IPS-NIHi11 (cell line): ENCODE data around the gene CLASP1.
"Not testable (repeated sequence)": the region's sequence is repeated elsewhere in the genome, so short reads cannot be mapped to it uniquely, and the experiment has no call there.

Source experiments
- DNase-seq: peaks from one replicate; pipeline ENCODE4 v3.0.0; 2012; ENCODE audit warnings: mixed read lengths, low spot score

CLASP1 gene

DNA sequence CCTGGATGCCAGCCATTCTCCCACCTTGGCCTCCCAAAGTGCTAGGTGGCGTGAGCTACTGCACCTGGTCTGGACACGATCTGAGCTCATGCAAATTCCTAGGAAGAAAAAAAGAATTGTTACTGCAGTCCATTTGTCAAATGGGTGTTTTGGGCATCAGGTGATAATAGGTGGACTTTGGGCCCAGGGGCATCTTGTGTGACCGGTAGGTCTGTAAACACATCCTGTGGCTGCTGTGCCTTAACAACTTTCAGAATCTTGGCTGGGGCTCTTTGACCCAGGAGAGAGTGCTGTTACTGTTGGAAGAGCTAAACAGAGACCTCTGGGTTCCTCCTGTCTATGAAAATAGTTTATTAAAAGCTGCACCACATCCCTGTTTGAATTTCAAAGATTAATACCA, 329.3 kb downstream of the CLASP1 start:
- no peak for DNase-seq

DNA sequence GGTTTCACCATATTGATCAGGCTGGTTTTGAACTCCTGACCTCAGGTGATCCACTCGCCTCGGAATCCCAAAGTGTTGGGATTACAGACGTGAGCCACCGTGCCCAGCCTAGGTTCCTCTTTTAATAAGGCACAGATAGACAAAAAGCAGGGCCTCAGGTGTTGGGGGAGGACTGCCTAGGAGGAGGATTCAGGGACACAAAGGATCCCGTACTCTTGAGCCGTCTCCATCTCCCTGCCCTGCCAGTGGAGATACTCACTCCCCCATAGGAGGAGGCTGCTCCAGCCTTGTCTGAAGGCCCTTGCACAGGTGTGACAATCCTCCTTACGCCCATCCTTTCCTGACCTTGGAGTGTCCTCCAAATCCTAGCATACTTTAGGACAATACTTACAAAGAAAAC, 332.3 kb downstream of the CLASP1 start:
- DNase-seq: no peak

DNA sequence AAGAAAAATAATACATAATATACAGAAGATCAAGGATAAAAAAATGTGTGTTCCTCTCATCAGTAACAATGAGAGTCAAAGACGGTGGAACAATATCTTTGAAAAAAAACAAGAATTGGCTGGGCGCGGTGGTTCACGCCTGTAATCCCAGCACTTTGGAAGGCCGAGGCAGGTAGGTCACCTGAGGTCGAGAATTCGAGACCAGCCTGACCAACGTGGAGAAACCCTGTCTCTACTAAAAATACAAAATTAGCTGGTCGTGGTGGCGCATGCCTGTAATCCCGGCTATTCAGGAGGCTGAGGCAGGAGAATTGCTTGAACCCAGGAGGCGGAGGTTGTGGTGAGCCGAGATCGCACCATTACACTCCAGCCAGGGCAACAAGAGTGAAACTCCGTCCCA, 335.6 kb downstream of the CLASP1 start:
- DNase-seq: not testable (repeated sequence)

DNA sequence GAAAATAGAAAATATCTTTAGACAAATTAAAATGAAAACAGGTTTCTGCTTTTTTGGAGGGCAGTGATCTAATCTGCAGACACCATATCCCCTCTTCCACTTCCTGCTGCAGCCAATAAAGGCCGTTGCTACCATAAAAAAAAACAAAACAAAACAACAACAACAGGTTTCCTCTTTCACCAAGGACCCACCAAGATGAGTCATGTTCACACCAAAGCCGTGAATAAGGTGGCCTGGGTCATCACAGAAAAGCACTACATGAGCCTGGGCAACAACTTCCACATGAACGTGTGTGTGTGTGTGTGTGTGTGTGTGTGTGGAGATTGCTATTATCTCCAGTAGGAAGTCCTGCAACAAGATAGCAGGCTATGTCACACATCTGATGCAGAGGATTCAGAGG, 339.5 kb downstream of the CLASP1 start:
- DNase-seq: no peak

DNA sequence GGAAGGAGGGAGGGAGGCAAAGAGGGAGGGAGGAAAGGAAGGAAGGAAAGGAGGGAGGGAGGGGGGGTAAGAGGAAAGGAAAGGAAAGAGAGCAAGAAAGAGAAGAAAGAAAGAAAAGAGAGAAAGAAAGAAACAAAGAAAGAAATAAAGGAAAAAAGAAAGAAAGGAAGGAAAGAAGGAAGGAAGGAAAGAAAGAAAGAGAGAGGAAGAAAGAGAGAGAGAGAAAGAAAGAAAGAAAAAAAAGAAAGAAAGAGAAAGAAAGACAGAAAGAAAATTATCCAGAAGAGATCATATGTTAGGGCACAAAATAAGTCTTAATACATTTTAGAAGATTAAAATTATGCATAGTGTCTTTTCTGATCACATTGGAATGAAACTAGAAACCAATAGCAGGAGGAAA, 339.9 kb downstream of the CLASP1 start:
- DNase-seq: no peak

DNA sequence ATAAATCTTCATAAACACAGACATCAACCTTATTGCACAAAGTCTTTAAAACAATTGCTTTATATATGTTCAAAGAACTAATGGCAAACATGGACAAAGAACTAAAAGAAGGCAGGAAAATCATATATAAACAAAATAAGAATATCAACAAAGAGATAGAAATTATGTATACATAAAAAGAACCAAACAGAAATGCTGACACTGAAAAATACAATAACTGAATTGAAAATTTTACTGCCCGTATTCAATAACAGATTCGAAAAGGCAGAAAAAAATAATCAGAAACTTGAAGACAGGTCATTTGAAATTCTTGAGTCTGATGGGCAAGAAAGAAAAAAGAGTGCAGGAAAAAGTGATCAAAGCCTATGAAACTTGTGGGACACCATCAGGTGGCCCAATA, 342.2 kb downstream of the CLASP1 start:
- no peak for DNase-seq

DNA sequence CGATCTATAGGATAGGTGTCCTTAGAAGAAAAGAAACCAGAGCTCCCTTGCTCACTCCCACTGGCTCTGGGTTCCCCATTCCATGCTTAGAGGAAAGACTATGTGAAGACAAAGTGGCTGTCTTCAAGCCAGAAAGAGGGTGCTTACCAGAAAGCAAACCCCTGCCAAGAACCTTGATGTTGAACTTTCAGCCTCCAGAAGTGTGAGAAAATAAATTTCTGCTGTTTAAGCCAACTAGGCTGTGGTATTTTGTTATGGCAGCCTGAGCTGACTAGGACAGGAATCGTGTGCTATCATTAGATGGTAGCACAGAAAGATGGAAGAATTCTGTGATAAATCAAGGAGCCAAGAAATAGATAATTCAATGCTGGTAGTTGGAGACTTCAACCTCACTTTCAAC, 344.3 kb downstream of the CLASP1 start:
- DNase-seq: no peak

DNA sequence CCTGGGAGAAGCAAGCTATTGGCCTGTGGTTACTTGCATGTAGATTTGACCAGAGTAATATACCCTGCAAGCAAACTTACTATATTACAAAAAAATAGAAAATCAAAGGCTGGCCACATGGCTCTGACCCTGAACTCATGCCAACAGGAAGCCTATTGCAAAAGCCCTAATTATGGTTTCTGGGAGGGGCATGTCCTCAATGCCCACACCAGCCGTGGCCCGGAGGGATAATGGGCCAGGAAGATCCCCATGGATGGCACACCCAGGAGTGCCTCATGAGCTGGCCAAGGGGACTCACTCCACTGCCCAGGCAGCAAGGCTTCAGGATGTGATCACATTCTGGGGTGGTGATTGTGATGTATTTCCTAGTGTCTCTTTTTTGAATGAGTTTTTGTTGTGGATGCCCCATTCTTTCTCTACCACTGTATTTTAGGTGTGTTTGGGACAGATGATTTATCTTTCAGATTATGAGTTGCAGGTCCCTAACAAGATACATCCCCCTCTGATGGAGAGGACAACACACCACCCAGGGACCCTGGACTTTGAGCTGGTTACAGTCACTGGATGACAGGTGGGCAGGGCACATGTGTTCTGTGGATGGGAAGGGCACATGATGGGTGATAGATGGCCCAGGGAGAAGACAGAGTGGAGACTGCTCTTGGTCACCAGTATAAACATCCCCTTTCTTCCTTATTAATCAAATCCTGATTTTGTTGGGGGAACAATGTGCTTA, 345.6 kb downstream of the CLASP1 start:
- DNase-seq: no peak

DNA sequence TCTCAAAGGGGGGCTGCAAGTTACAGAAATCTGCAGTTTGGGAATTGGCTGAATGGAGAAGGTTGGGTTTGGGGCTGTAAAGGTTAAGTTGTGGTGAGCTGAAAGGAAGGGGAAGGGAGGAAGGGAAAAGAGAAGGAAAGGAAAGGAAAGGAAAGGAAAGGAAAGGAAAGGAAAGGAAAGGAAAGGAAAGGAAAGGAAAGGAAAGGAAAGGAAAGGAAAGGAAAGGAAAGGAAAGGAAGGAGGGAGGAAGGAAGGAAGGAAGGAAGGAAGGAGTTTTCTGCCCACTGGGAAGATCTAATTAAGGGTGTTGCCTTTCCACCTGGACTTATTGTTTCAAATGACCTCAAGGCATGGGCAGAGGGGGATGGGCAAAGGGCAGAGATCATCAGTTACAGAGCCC, 348.1 kb downstream of the CLASP1 start:
- DNase-seq: not testable (repeated sequence)

DNA sequence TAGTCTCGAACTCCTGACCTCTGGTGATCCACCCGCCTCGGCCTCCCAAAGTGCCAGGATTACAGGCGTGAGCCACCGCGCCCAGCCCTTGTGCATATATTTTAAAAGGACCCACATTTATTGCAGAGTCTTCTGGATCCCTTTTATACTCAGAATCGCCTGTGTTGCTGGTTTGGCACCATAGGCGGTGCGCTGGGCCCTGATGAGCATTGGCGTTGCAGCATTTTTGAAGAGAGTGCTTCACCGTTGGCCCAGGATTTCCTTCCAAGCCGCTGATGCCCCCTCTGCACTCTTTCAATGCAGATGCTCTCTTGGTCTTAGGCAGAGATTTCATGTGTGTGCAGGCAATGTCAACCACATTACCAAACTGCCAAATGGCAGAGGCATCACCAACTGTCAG, 350.8 kb downstream of the CLASP1 start:
- DNase-seq: no peak

DNA sequence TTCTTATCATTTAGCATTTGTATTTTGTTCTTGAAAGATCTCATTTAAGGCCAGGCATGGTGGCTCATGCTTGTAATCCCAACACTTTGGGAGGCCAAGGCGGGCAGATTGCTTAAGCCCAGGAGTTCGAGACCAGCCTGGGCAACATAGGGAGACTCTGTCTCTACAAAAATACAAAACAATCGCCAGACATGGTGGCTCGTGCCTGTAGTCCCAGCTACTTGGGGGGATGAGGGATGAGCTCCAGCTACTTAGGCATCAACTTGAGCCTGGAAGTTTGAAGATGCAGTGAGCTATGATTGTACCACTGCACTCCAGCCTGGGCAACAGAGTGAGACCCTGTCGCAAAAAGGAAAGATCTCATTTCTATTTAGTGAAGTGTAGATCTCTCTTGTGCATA, 351.4 kb downstream of the CLASP1 start:
- DNase-seq: not testable (repeated sequence)

DNA sequence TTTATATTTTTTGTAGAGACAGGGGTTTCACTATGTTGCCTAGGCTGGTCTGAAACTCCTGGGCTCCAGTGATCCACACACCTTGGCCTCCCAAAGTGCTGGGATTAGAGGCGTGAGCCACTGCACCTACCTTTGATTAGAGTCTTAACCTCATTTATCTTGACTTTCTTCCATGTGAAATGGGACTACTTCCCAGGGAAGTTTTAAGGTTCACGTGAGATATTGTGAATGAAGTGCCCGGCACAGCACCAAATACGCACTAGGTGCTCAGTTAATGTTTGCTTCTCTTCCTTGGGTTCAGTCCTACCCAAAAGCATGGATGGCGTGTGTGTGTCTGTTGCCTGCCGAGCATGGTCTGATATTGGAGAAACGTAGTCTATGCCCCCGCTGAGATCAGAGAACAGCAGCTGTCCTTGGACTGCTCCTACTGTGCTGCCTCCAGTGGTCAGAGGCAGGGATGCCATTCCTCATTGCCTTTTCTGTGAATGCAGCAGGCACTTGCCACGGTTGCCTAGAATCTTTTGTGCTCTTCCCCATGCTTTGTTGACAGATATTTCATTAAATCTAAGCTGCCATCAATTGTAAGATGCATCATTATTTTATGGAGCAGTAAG, 351.9 kb downstream of the CLASP1 start:
- DNase-seq: peak; percentile 81

DNA sequence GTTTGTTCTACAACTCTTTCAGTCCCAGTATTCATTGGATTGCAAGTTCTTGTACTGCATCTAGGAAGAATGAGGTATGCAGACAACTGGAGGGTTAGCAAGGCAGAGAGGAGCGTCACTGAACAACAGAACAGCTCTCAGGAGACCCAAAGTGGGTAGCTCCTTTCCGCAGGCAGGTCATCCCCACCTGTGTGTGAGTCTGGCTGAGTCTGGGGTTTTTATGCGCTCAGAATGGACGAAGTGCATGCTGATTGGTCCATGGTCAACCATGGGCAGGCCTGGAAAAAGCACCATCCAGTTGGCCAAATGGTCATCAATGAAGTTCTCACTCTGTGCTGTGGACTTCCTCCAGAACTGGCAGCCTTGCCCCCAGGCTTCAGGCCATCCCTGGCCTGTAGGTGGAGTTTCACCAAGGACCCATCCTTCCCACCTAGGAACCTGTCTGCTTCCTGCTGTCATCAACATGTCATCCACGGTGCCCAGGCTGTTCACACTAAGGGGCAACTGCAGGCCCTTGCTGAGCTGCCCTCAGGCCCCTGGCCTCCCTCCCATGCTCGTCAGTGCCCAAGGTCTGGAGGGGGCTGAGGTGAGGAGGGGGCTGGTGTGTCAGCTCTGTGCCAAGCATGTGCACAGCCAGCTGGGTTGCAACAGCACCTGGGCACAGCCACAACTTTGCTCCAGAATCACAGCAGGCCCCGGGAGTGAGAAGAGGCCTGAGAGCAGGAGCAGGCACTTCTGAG, 353.2 kb downstream of the CLASP1 start:
- no peak for DNase-seq

DNA sequence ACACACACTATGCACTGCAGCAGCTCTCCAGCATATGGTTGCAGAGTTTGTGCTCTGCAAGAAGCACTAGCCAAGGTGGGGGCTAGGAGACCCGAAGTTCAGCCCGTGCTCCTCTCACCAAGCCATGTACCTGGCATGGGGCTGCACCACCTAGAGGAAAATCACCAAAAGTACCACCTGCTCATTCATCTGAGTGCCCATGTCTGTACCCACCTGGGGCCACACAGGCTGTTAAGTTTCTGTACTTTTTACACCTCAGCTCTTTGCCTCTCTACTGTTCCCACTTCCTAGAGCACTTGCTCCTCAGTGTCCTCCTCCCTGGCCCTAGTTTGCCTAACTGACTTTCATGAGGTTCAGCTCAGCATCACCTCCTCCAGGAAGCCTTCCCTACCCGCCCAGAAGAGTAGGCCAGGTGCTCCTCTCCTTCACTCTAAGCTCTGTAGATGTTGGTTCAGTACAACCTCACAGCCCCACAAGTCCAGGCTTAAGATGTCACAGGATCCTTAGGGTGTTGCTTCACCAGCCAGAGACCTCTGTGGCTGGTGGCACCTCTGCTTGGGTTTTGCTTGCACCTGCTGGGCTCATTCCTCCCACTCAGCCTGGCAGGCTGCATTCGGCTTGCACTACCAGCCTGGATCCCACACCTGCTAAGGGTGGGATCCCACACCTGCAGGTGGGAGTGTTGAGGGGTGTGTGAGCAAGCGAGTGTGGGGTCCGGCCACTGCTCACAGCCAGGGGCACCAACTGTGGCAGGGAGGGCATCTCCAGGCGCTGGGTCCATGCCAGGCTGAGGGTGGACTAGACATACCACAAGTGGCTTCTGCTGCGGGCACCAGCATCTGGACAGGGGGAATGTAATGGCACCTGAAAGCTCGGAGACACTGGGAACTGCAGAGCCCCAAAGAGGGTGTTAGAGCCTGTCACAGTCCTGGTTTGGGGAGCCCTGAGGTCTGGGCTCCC, 354.1 kb downstream of the CLASP1 start:
- no peak for DNase-seq

DNA sequence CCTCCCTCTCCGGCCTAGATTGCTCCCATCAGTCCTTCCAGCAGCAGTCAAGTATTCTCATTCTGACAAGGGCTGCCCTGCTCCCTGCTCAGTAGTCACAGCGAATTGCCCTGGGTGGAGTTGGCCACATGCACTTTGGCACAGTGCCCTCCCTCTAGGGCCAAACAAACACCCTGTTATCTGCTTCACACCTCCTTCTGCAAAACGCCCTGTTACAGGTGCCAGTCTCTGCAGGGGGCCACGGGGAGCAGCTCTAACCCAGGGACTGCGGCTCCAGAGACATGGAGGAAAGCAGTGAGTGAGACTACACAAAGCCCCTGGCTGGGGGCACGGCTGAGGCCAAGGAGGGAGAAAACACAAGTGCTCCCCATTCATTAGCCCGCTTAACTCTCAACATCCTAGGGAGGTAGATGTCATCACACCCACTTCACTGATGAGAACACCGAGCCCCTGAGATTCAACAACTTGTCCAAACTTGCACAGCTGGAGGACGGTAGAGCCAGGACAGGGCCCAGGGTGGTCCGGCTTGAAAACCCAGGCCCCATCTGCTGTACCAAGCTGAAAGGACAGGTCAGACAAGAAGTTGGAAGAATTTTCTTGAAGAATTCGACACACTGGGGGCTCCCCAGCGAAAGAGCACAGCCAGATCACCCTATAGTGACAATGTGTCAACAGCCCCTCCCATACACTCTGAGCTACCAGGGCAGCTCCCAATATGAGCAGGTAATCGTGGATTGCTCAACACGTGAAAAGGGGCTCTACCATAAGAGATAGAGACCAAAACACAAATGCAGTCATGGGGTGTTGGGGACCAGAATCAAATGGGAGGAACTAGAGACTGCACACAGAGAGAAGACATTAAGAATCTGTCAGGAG, 355.6 kb downstream of the CLASP1 start:
- DNase-seq: no peak

DNA sequence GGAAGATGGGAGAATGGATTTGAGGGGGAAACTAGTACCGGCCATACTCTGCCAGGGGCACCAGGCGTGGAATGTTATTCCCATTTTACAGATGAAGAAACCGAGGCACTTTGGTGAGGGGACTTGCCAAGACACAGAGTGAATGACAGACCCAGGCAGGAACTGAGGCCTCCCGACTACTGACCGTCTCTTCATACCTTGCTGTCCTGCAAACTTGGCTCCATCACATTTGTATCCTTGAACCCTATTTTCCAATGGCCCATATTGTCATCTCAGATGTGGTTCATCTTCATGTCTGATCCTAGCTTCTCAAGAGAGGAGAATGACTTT, 358.0 kb downstream of the CLASP1 start:
- no peak for DNase-seq

DNA sequence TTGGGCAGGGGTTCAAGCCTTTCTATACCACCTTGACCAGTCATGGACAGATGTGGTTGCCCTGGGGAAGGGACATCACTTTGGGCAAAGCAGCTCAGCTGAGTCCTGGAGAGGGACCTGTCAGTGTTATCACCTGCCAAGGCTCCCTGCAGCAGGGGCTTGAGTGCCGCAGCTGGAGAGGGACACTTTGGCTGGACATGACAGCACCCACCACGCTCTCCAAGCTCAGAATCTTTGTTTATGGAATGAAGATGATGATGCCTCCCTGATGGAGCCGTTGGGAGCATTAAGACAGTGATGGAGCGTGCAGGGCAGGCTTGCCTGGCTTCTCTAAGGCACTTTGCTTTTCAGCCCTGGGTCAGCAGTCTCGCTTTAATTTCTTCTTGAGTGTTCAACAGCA, 360.0 kb downstream of the CLASP1 start:
- DNase-seq: no peak

DNA sequence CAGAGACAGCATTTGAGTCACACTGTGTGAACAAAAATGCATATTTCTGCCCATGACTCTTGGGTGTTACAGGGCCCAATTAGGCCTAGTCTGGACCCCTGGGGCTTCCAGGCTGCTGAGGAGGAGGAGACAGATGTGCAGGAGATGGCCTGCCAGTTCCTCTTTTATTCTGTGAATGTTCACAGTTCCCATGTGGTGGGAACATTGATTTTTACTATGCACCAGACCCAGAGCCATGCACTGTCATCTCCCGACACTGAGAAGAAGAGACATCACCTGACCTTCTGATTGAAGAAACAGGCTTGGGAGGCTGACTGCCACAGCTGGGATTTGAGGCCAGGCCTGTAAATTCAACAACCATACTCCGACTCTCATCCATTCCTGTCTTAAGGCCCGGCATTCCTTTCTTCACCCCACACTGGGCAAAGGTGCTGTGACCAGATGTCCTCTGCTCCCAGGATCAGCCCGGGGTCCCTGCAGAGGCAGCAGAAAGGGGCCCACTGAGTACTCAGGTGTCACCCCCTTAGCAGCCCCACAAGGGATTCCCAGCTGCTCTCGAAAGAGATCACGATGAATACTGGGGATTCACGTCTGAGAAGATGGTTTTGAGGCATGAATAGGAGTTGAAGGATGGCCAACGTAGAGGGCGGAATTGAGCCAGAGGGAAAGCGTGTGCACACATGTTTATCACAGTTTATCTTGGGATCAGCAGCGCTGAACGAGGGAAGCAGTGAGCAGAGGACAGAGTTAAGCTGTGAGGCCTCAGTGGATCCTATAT, 360.6 kb downstream of the CLASP1 start:
- DNase-seq: no peak

DNA sequence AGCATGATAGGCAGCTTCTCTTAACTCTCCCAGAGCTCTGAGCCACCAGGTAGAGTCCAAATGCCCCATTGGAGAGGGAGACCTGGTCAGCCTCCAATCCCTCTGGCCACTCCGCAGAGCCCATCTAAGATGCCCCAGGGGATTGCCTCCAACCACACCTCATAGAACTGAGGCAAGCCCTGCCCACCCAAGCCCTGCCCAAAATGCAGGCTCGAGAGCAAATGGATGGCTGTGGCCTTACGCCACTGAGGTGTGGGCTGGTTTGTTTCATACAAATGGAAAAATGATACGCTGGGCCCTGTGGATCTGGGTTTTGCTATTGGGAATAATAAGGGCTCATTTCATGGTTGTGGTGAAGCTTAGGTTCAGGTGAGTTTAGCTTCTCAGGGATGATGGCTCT, 361.3 kb downstream of the CLASP1 start:
- DNase-seq: no peak
